H9 (cell line): ENCODE data around the gene ROBO4. TPM values are rescaled to one million over a fixed set of nuclear protein-coding genes. Genes with fewer than 3 reads are reported as not detected.

Experiments
- DNase-seq: peaks from one replicate; pipeline ENCODE4 v3.0.0-alpha.2; 2017
- H2AFZ ChIP-seq: one replicate; pipeline ENCODE4 v1.6.1; 2013; ENCODE audit warnings: mild to moderate bottlenecking, low read length, control low read depth, moderate library complexity
- H2AK5ac ChIP-seq: 2 replicates; pipeline ENCODE4 v1.6.1; 2013; ENCODE audit warnings: low read length, control low read depth, mixed read lengths; ENCODE audit not compliant: insufficient read length
- H2BK120ac ChIP-seq: one replicate; pipeline ENCODE4 v1.6.1; 2013; ENCODE audit warnings: low read depth, mild to moderate bottlenecking, low read length, control low read depth, inconsistent platforms; ENCODE audit not compliant: poor library complexity, severe bottlenecking
- H2BK12ac ChIP-seq: 2 replicates; pipeline ENCODE4 v1.6.1; 2013; ENCODE audit warnings: low read length, control low read depth, mixed read lengths, low read depth; ENCODE audit not compliant: insufficient read length
- H2BK15ac ChIP-seq: 2 replicates; pipeline ENCODE4 v1.6.1; 2013; ENCODE audit warnings: low read depth, low read length, control low read depth
- H2BK20ac ChIP-seq: one replicate; pipeline ENCODE4 v1.6.1; 2013; ENCODE audit warnings: low read depth, mild to moderate bottlenecking, low read length, control low read depth, inconsistent platforms; ENCODE audit not compliant: poor library complexity, severe bottlenecking
- H2BK5ac ChIP-seq: 2 replicates; pipeline ENCODE4 v1.6.1; 2013; ENCODE audit warnings: low read length, control low read depth, mixed read lengths; ENCODE audit not compliant: insufficient read length
- H3K14ac ChIP-seq: 2 replicates; pipeline ENCODE4 v1.6.1; 2013; ENCODE audit warnings: low read length, control low read depth; ENCODE audit not compliant: insufficient read depth
- H3K18ac ChIP-seq: 2 replicates; pipeline ENCODE4 v1.6.1; 2013; ENCODE audit warnings: low read depth, mild to moderate bottlenecking, mixed read lengths, low read length, control low read depth; ENCODE audit not compliant: insufficient read length
- H3K23ac ChIP-seq: 2 replicates; pipeline ENCODE4 v1.6.1; 2013; ENCODE audit warnings: low read length, control low read depth, mixed read lengths, low read depth; ENCODE audit not compliant: insufficient read length
- H3K23me2 ChIP-seq: 2 replicates; pipeline ENCODE4 v1.6.1; 2013; ENCODE audit warnings: low read depth, mild to moderate bottlenecking, mixed read lengths, low read length, control low read depth; ENCODE audit not compliant: insufficient read length, poor library complexity, severe bottlenecking
- H3K27ac ChIP-seq: 2 replicates; pipeline ENCODE4 v1.5.1; 2013; ENCODE audit warnings: low read length, control low read depth, mixed read lengths, low read depth; ENCODE audit not compliant: insufficient read length
- H3K27me3 ChIP-seq: 2 replicates; pipeline ENCODE4 v1.6.1; 2013; ENCODE audit warnings: low read length, control low read depth, inconsistent platforms; ENCODE audit not compliant: insufficient read depth
- H3K4ac ChIP-seq: 2 replicates; pipeline ENCODE4 v1.6.1; 2013; ENCODE audit warnings: low read depth, mild to moderate bottlenecking, control low read depth, inconsistent platforms, low read length, moderate library complexity
- H3K4me1 ChIP-seq: 2 replicates; pipeline ENCODE4 v1.6.1; 2013; ENCODE audit warnings: low read length, control low read depth, inconsistent platforms; ENCODE audit not compliant: insufficient read depth
- H3K4me2 ChIP-seq: 2 replicates; pipeline ENCODE4 v1.6.1; 2013; ENCODE audit warnings: low read length, control low read depth, mixed read lengths; ENCODE audit not compliant: insufficient read length, insufficient read depth
- H3K56ac ChIP-seq: 2 replicates; pipeline ENCODE4 v1.6.1; 2013; ENCODE audit warnings: low read depth, mild to moderate bottlenecking, mixed read lengths, low read length, control low read depth; ENCODE audit not compliant: insufficient read length
- H3K79me1 ChIP-seq: 2 replicates; pipeline ENCODE4 v1.6.1; 2013; ENCODE audit warnings: low read depth, mild to moderate bottlenecking, moderate library complexity, low read length, control low read depth, inconsistent platforms; ENCODE audit not compliant: insufficient read depth, poor library complexity, severe bottlenecking
- H3K79me2 ChIP-seq: 2 replicates; pipeline ENCODE4 v1.6.1; 2013; ENCODE audit warnings: low read length, control low read depth, inconsistent platforms; ENCODE audit not compliant: insufficient read depth
- H3K9ac ChIP-seq: 2 replicates; pipeline ENCODE4 v1.6.1; 2013; ENCODE audit warnings: low read length, control low read depth, mixed read lengths; ENCODE audit not compliant: insufficient read length; ENCODE audit errors: extremely low read depth
- H3K9me3 ChIP-seq: one replicate; pipeline ENCODE4 v1.6.1; 2013; ENCODE audit warnings: low read depth, low read length, inconsistent platforms; ENCODE audit not compliant: control insufficient read depth
- H3T11ph ChIP-seq: one replicate; pipeline ENCODE4 v1.6.1; 2013; ENCODE audit warnings: mild to moderate bottlenecking, low read length, control low read depth, inconsistent platforms
- H4K20me1 ChIP-seq: one replicate; pipeline ENCODE4 v1.6.1; 2013; ENCODE audit not compliant: control insufficient read depth, insufficient read length, insufficient read depth
- H4K5ac ChIP-seq: 2 replicates; pipeline ENCODE4 v1.6.1; 2013; ENCODE audit warnings: low read depth, mild to moderate bottlenecking, mixed read lengths, low read length, control low read depth; ENCODE audit not compliant: insufficient read length
- H4K8ac ChIP-seq: replicated peaks from 2 replicates; pipeline ENCODE4 v1.6.1; 2013; ENCODE audit warnings: low read length, control low read depth, mixed read lengths, low read depth; ENCODE audit not compliant: insufficient read length
- H4K91ac ChIP-seq: 2 replicates; pipeline ENCODE4 v1.6.1; 2013; ENCODE audit warnings: low read depth, mild to moderate bottlenecking, moderate library complexity, mixed read lengths, low read length, control low read depth; ENCODE audit not compliant: insufficient read length
- H3K27ac Mint-ChIP-seq, 3 experiments: 2 replicates in 2 of 3; 3 replicates in 1 of 3; pipeline ENCODE4 v1.8.0; 2020 to 2021; ENCODE audit warnings: mixed read lengths in 3 of 3, mild to moderate bottlenecking in 1 of 3, moderate library complexity in 1 of 3
- H3K27me3 Mint-ChIP-seq: 2 replicates; pipeline ENCODE4 v1.8.0; 2021; ENCODE audit warnings: low read depth, mild to moderate bottlenecking, moderate library complexity, mixed read lengths
- H3K36me3 Mint-ChIP-seq, 3 experiments: 2 replicates in 2 of 3; 3 replicates in 1 of 3; pipeline ENCODE4 v1.8.0; 2020 to 2021; ENCODE audit warnings: low read depth in 3 of 3, mixed read lengths in 3 of 3; ENCODE audit not compliant: insufficient read depth in 1 of 3
- H3K4me1 Mint-ChIP-seq, 2 experiments: 2 replicates each; pipeline ENCODE4 v1.8.0; 2020; ENCODE audit warnings: mixed read lengths in 2 of 2
- H3K4me3 Mint-ChIP-seq, 2 experiments: 2 replicates in 1 of 2; 3 replicates in 1 of 2; pipeline ENCODE4 v1.8.0; 2020 to 2021; ENCODE audit warnings: mild to moderate bottlenecking in 2 of 2, mixed read lengths in 2 of 2, moderate library complexity in 1 of 2
- H3K9me3 Mint-ChIP-seq, 2 experiments: 2 replicates in 1 of 2; 3 replicates in 1 of 2; pipeline ENCODE4 v1.8.0; 2020; ENCODE audit warnings: mild to moderate bottlenecking in 2 of 2, mixed read lengths in 2 of 2, moderate library complexity in 1 of 2
- WGBS: extraction: QIAGEN DNeasy Blood & Tissue Kit; methylation state at CpG from one replicate; pipeline ENCODE4 v1.1.7; 2013; ENCODE audit warnings: missing lambda C conversion rate, low lambda C conversion rate, mixed read lengths; ENCODE audit not compliant: insufficient read length; ENCODE audit errors: extremely low coverage; 5-methylcytosine and 5-hydroxymethylcytosine counted together
- total RNA-seq: library from RNA; stranded (reverse); gene quantifications from 2 replicates; pipeline ENCODE4 v1.2.1, GENCODE V29; 2021
- TF ChIP-seq, protein P1 (sequence below): fragments of 200-600 bp; sonication (generic); conservative IDR thresholded peaks from 3 replicates; pipeline ENCODE4 v1.8.0; 2021; ENCODE audit warnings: antibody characterized with exemption, mild to moderate bottlenecking

The ROBO4 gene
- total RNA-seq, 1 experiment from 2014 or later: not detected

DNA sequence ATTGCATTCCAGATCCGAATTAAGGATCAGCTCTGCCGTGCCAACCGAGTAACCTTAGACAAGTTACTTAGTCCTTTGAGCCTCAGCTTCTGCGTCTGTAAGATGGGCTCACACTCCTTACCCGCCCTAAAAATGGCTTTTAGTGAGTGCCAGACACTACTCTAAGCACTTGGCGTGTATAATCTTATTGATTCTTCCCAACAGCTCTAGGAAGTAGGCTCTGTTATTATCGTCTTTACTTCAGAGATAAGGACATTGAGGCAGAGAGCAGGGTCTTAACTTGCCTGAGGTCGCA lies 54.1 kb downstream of the ROBO4 start:
- Histone ChIP-seq H3K79me1 (no peaks in the 10 kb centered on the region), H4K5ac (no peak overlapping the region), H2AFZ (no peak overlapping the region), H3K14ac (no peak overlapping the region), H2BK15ac (no peak overlapping the region), H4K8ac (no peak overlapping the region), H2BK12ac (no peak overlapping the region), H3K23ac (no peak overlapping the region), H3K27me3 (peaks cover 98% of the 10 kb centered on the region), H3K9ac (no peak overlapping the region), H3K4ac (no peak overlapping the region), H3T11ph (no peak overlapping the region), H2BK20ac (no peak overlapping the region), H3K9me3 (no peaks in the 10 kb centered on the region), H3K79me2 (no peaks in the 10 kb centered on the region), H2AK5ac (no peak overlapping the region), H3K4me1 (no peaks in the 10 kb centered on the region; the same call in 1 of the 2 replicates), H4K91ac (no peak overlapping the region), H3K18ac (no peak overlapping the region), H3K23me2 (peaks cover 3% of the 10 kb centered on the region), H2BK120ac (no peak overlapping the region), H3K56ac (no peak overlapping the region), H4K20me1 (no peaks in the 10 kb centered on the region), H2BK5ac (no peak overlapping the region), H3K27ac (no peak overlapping the region), H3K4me2 (peak overlapping the region; percentile 24)
- Mint-ChIP-seq H3K36me3 (no peaks in the 10 kb centered on the region), H3K9me3 (peaks cover 0 to 2% of the 10 kb centered on the region in 2 experiments; a peak in 3 of 5 replicates), H3K27ac (no peak overlapping the region), H3K4me3 (peak overlapping the region; percentile 48 to 50), H3K4me1 (peaks cover 16 to 54% of the 10 kb centered on the region in 2 experiments), H3K27me3 (peaks cover 7% of the 10 kb centered on the region)
- WGBS: no CpG with 5 or more reads among the region's 8 CpGs
- no peak for DNase-seq
- TF ChIP-seq, protein P1, sequence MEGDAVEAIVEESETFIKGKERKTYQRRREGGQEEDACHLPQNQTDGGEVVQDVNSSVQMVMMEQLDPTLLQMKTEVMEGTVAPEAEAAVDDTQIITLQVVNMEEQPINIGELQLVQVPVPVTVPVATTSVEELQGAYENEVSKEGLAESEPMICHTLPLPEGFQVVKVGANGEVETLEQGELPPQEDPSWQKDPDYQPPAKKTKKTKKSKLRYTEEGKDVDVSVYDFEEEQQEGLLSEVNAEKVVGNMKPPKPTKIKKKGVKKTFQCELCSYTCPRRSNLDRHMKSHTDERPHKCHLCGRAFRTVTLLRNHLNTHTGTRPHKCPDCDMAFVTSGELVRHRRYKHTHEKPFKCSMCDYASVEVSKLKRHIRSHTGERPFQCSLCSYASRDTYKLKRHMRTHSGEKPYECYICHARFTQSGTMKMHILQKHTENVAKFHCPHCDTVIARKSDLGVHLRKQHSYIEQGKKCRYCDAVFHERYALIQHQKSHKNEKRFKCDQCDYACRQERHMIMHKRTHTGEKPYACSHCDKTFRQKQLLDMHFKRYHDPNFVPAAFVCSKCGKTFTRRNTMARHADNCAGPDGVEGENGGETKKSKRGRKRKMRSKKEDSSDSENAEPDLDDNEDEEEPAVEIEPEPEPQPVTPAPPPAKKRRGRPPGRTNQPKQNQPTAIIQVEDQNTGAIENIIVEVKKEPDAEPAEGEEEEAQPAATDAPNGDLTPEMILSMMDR: no peak
